HUES6 (cell line): Measurements from ENCODE around the gene TRIO.
A peak's percentile ranks its signal among the peaks of the same experiment; 100 is the strongest.

Experiments
- H3K27ac ChIP-seq: 2 replicates; pipeline ENCODE4 v1.7.0; 2013; ENCODE audit warnings: low read depth, mild to moderate bottlenecking, low read length, inconsistent platforms
- H3K27me3 ChIP-seq: 2 replicates; pipeline ENCODE4 v1.6.1; 2013; ENCODE audit warnings: low read length; ENCODE audit not compliant: control insufficient read depth, insufficient read depth
- H3K36me3 ChIP-seq: 2 replicates; pipeline ENCODE4 v1.6.1; 2013; ENCODE audit warnings: low read length; ENCODE audit not compliant: control insufficient read depth, insufficient read depth
- H3K4me1 ChIP-seq: 2 replicates; pipeline ENCODE4 v1.6.1; 2013; ENCODE audit warnings: low read length; ENCODE audit not compliant: control insufficient read depth, insufficient read depth
- H3K4me3 ChIP-seq: 2 replicates; pipeline ENCODE4 v1.5.1; 2013; ENCODE audit warnings: low read depth, low read length
- H3K9ac ChIP-seq: one replicate; pipeline ENCODE4 v1.6.1; 2013; ENCODE audit warnings: mild to moderate bottlenecking, low read length
- H3K9me3 ChIP-seq: 2 replicates; pipeline ENCODE4 v1.6.1; 2013; ENCODE audit warnings: low read depth, low read length; ENCODE audit not compliant: control insufficient read depth, insufficient read depth

TRIO gene

DNA sequence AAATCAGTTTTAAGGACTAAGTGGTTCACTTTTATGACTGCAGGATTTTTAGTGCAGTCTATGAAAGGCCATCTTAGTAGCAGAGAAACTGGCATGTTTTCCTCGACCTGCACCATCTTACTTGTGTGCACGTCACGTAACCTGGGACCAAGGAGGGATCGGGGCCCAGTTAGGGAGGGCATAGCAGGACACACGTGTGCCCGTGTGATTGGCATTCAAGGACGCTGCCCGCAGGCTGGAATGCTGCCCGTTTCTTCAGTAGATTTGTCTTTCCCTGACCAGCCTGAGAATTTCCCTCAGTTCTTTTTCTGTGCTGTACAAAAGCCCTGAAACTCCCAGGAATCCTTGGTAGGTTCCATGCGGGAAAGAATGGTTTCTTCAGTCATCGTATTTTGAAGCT lies 196.3 kb downstream of the TRIO start:
- Histone ChIP-seq H3K9ac (no peak overlapping the region), H3K36me3 (peaks cover 48% of the 10 kb centered on the region), H3K4me1 (peaks cover 22% of the 10 kb centered on the region), H3K4me3 (no peak overlapping the region), H3K27ac (no peak overlapping the region), H3K27me3 (no peaks in the 10 kb centered on the region), H3K9me3 (no peaks in the 10 kb centered on the region)

DNA sequence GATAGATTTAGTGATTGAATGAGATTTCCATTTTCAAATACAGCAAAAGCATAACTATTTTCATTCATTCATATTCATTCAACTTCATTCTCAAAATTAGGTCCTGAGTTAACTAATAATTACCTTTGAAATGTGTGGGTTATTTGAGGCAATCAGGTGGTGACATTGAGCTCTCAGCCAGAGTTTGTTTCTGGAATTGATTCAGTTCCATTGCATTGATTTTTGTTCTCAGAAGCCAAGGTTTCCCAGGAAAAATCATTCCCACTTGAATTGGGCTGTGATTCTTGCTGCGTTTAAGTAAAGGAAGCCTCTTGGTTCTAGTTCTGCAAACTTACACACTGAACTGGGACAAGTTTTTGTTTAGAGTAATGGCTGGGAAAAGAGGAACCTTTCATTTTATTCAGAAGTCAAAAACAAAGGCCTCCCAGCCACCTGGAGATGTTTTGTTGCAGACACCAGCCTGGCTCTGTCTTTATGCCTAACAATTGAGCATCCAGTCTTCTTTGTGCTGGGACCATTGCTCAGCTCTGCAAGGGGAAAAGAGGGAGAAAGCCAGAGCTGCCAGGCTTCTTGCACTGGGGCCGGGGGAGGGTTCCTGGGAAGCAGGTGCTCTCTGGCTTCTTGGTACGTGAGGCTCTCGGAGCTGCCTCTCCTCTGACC lies 198.6 kb downstream of the TRIO start:
- peaks cover 22% of the 10 kb centered on the region for H3K4me1 ChIP-seq
- no peaks in the 10 kb centered on the region for H3K9me3 ChIP-seq
- peak overlapping the region; percentile 49; the same call in 1 of the 2 replicates for H3K27ac ChIP-seq
- H3K9ac ChIP-seq, result no peak overlapping the region
- H3K4me3 ChIP-seq, result no peak overlapping the region
- no peaks in the 10 kb centered on the region for H3K27me3 ChIP-seq
- peaks cover 46% of the 10 kb centered on the region for H3K36me3 ChIP-seq

DNA sequence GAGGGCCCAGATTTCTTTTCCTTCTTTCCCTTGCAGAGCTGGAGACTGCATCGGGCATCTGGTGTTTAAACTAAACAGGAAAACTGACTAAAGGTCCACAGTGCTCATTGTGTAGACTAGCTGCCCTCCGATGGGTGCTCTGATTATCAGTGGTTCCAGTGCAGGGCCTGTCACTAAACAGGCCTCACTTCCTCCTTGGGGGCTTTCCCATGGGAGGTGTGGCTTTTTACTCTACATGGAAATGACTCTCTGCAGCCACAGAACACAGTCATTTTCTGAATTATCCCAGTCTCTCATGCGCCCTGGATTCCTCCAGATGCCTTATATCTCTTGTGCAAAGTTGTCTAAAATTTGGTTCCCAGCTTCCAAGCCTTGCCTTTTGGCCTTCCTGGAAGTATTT lies 199.2 kb downstream of the TRIO start:
- Histone ChIP-seq H3K9me3 (no peaks in the 10 kb centered on the region), H3K9ac (no peak overlapping the region), H3K4me1 (peaks cover 22% of the 10 kb centered on the region), H3K27me3 (no peaks in the 10 kb centered on the region), H3K27ac (no peak overlapping the region), H3K4me3 (no peak overlapping the region), H3K36me3 (peaks cover 42% of the 10 kb centered on the region)

DNA sequence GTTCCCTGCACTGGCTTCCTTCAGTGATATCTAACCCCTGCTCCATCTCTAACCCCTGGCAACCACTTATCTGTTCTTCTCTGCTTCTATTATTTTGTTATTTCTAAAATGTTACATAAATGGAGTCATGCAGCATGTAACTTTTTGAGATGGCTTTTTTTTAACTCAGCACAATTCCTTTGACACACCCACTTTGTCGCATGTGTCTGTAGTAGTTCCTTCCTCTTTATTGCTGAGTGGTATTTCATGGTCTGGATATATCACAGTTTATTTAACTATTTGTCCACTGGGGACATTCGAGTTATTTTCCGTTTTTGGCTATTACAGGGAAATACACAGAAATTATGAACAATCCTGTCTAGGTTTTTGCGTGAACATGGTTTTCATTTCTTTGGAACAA lies 200.2 kb downstream of the TRIO start:
- Histone ChIP-seq H3K36me3 (peaks cover 33% of the 10 kb centered on the region), H3K9ac (no peak overlapping the region), H3K27ac (no peak overlapping the region), H3K27me3 (no peaks in the 10 kb centered on the region), H3K9me3 (no peaks in the 10 kb centered on the region), H3K4me1 (peaks cover 22% of the 10 kb centered on the region), H3K4me3 (no peak overlapping the region)

DNA sequence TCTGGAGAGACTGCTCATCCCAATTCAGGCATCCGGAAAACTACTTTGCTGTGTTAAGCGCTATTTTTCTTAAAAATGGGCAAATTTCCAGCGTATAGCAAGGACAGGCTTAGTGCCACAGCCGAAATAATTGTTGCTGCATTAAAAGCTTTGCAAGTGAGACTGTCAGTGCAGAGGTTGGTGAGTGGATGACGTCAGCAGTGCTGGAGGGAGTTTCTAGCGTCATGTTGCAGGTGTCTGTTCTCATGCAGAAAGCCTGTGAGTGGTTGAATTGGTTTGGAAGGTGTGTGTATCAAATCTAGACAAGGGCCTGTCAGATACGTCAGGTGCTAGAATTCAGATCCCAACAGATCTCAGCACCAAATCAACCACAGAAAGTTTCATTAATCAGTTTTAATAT lies 204.4 kb downstream of the TRIO start:
- Histone ChIP-seq H3K36me3 (peaks cover 33% of the 10 kb centered on the region), H3K9me3 (no peaks in the 10 kb centered on the region), H3K27ac (no peak overlapping the region), H3K4me3 (no peak overlapping the region), H3K4me1 (peaks cover 6% of the 10 kb centered on the region), H3K27me3 (no peaks in the 10 kb centered on the region), H3K9ac (no peak overlapping the region)

DNA sequence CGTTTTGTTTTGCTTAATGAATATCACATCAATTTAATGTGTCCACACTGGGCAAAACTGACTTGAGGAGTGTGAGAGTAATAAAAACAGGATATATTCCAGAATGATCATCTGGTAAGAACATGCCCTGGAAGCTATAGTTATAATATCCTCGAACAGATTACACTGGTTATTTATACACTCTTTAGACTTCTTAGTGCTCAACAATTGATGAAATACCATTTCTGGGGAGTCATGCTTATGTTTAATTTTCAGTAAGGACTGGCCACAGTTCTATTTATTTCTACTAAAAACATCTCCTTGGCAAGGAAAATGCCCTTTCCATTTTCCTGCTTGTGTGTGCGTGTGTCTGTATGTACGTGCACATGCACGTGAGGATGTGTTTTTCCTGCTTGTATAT lies 205.0 kb downstream of the TRIO start:
- Histone ChIP-seq H3K27ac (no peak overlapping the region), H3K4me1 (peaks cover 4% of the 10 kb centered on the region; the same call in 1 of the 2 replicates), H3K36me3 (peaks cover 33% of the 10 kb centered on the region), H3K9me3 (no peaks in the 10 kb centered on the region), H3K4me3 (no peak overlapping the region), H3K9ac (no peak overlapping the region), H3K27me3 (no peaks in the 10 kb centered on the region)

DNA sequence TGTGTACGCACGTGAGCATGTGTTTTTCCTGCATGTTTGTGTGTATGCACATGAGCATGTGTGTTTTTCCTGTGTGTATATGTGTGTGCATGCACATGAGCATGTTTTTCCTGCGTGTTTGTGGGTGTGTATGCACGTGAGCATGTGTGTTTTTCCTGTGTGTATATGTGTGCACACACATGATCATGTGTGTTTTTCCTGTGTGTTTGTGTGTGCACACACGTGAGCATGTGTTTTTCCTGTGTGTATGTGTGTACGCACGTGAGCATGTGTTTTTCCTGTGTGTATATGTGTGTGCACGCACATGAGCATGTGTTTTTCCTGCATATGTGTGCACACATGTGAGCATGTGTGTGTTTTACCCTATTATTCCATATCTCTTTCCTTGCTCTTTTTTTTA lies 205.9 kb downstream of the TRIO start:
- no peaks in the 10 kb centered on the region for H3K9me3 ChIP-seq
- peaks cover 29% of the 10 kb centered on the region for H3K36me3 ChIP-seq
- H3K4me3 ChIP-seq, result no peak overlapping the region
- H3K4me1 ChIP-seq, result peaks cover 4% of the 10 kb centered on the region; the same call in 1 of the 2 replicates
- no peak overlapping the region for H3K27ac ChIP-seq
- no peak overlapping the region for H3K9ac ChIP-seq
- H3K27me3 ChIP-seq, result no peaks in the 10 kb centered on the region

DNA sequence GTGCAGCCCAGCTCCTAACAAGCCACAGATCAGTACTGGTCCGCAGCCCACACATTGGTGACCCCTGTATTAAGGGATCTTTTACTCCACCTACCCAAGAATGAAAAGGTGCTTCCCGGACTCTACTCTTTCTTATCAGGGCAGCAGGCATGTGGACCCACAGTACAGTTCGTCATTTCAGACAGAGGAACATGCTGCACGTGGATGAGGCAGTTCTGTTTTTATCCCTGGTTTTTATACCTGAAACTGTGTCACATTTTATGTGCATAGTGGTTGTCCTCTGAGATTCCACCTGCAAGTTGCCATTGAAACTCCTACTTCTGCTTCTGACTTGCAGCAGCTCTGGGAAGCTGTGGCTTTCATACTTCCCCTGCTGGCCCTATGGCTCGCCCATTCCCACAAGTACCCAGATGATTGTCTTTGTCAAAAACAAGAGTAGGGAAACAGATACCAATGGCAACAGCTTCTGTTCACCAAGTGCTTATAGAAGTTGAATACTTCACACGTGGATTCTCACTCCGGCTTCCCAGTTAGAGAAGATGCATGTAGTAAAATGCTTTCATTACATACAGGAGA lies 208.0 kb downstream of the TRIO start:
- H3K36me3 ChIP-seq, result peaks cover 23% of the 10 kb centered on the region
- peaks cover 4% of the 10 kb centered on the region; the same call in 1 of the 2 replicates for H3K4me1 ChIP-seq
- no peak overlapping the region for H3K4me3 ChIP-seq
- no peak overlapping the region for H3K9ac ChIP-seq
- no peaks in the 10 kb centered on the region for H3K9me3 ChIP-seq
- H3K27me3 ChIP-seq, result no peaks in the 10 kb centered on the region
- no peak overlapping the region for H3K27ac ChIP-seq

DNA sequence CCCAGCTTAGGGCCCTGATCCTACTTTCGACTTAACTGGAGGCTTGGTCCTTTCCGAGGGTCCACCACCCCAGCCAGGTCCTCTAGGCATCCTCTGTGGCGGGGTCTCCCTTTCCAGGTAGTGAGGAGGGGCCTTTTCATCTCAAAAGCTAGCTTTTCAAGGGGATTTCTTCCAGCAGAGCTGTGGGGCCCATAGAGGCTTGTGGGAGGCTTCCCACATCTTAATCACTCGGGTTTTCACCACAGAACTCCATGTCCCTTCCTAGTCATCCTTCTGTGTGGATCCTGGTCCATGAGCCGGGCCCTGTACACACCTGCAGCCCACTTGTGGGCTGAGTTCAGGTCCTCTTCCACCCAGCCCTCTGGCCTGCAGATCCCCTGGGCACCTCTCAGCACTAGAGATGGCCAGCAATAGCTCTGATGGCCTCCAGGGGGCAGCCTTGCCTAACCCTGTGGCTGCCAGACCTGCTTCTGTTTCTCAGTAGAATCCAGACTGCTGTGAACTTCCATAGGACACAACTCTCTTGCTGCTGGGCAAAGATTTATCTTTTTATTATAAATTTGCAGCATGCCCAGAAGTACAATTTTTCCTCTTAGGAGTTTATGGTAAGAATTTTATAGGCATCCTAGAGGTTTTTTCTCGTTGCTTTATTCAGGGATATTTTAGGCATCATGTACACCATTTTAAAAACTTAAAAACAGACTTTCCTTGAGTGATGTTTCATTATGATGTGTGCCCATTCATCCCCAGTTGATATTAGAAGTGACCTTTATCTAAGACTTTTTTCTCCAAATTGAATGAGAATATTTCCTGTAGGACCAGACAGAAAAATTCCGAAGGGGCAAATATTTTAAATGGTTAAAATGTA lies 208.9 kb downstream of the TRIO start:
- H3K27ac ChIP-seq, result no peak overlapping the region

DNA sequence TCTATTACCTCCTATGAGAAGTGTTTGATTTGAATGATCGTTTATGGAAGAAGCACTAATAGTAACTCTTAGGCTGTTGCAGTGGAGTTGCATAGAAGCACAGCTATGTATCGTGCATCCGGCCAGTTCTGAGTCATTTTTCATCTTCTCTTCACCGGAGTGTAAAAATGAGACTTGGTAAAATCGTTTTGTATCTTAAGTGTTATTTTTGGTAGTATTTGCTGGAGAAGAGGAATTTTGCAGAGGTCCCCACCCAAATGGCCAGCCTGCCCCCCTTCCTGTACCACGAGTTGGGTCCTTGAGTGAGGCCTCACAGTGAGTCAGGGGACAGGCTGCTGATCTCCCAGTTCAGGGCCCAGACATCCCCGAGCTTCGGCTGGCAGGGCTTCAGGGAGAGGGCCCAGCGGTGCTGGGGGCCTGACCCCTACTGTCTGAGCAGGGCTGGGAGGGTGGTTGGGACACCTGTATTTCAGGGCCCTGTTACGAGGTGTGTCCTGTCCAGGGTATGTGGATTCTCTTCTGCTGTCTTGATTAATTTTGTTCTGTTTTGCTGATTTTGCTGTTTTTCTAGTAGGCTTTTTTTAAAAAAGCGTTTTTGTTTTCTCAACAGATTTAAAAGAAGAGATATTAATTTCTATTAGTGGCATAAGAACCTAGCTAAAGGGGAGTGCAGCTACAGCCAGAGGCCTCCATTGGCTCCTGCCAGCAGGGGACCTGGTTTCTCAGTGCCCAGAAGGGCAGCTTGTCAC lies 210.8 kb downstream of the TRIO start:
- Histone ChIP-seq H3K4me1 (peaks cover 23% of the 10 kb centered on the region), H3K9me3 (no peaks in the 10 kb centered on the region), H3K27me3 (no peaks in the 10 kb centered on the region), H3K36me3 (peaks cover 18% of the 10 kb centered on the region), H3K4me3 (no peak overlapping the region), H3K9ac (no peak overlapping the region), H3K27ac (no peak overlapping the region)

More for the DNA sequence above, 208.9 kb downstream of the TRIO start:
- Histone ChIP-seq H3K9ac (no peak overlapping the region), H3K4me1 (peaks cover 10% of the 10 kb centered on the region), H3K27me3 (no peaks in the 10 kb centered on the region), H3K4me3 (no peak overlapping the region), H3K36me3 (peaks cover 17% of the 10 kb centered on the region; the same call in 1 of the 2 replicates), H3K9me3 (no peaks in the 10 kb centered on the region)
